PC-3 (cell line): Measurements from ENCODE around the gene TFB2M. TPM values are rescaled to one million over a fixed set of nuclear protein-coding genes. Genes with fewer than 3 reads are reported as not detected.

Source experiments
- ATAC-seq: fragments of 200-7000 bp; cut with Tn5 transposase; 2 replicates; pipeline ENCODE4 v1.9.1; 2020; ENCODE audit warnings: mild to moderate bottlenecking, moderate library complexity
- BruUV-seq: library from RNA; stranded (reverse); fragments of 400-500 nt; replicated peaks from 2 replicates; lab custom pipeline; 2021; lab: Mats Ljungman, UMichigan
- CTCF ChIA-PET: fragments of 300-600 bp; sonication (Branson Sonifier 250); formaldehyde crosslinking; loops from one replicate; lab custom pipeline; 2022; ENCODE audit warnings: antibody characterized with exemption; lab: Charles Lee
- POLR2A ChIA-PET: fragments of 300-600 bp; sonication (Branson Sonifier 250); formaldehyde crosslinking; loops from one replicate; lab custom pipeline; 2022; ENCODE audit warnings: antibody characterized with exemption; ENCODE audit not compliant: unreplicated experiment; lab: Charles Lee
- DNase-seq: peaks from one replicate; pipeline ENCODE4 v3.0.0-alpha.2; 2015
- H2AFZ ChIP-seq: fragments of 300-600 bp; sonication (generic); 2 replicates; pipeline ENCODE4 v1.6.0; 2016; ENCODE audit warnings: antibody characterized with exemption, low read length
- H3F3A ChIP-seq: fragments of 300-600 bp; sonication (generic); one replicate; pipeline ENCODE4 v1.6.0; 2017; ENCODE audit warnings: antibody characterized with exemption, low read length, control low read depth, mild to moderate bottlenecking; ENCODE audit not compliant: unreplicated experiment
- H3K27ac ChIP-seq: fragments of 300-600 bp; sonication (generic); 2 replicates; pipeline ENCODE4 v1.5.1; 2016; ENCODE audit warnings: mild to moderate bottlenecking, low read length
- H3K27me3 ChIP-seq: fragments of 300-600 bp; sonication (generic); 2 replicates; pipeline ENCODE4 v1.6.1; 2016; ENCODE audit warnings: low read length, mixed read lengths
- H3K36me3 ChIP-seq: fragments of 300-600 bp; sonication (generic); 2 replicates; pipeline ENCODE4 v1.6.1; 2016; ENCODE audit warnings: low read depth, mixed run types, low read length, mixed read lengths
- H3K4me1 ChIP-seq: fragments of 300-600 bp; sonication (generic); 2 replicates; pipeline ENCODE4 v1.5.1; 2016; ENCODE audit warnings: low read length; ENCODE audit not compliant: insufficient read depth
- H3K4me2 ChIP-seq: fragments of 300-600 bp; sonication (generic); 2 replicates; pipeline ENCODE4 v1.6.0; 2016; ENCODE audit warnings: low read length
- H3K4me3 ChIP-seq: fragments of 300-600 bp; sonication (generic); 2 replicates; pipeline ENCODE4 v1.5.1; 2016; ENCODE audit warnings: mild to moderate bottlenecking, low read length, mixed read lengths
- H3K79me2 ChIP-seq: fragments of 300-600 bp; sonication (generic); 2 replicates; pipeline ENCODE4 v1.6.1; 2017; ENCODE audit warnings: low read length, mixed read lengths
- H3K9ac ChIP-seq: fragments of 300-600 bp; sonication (generic); 2 replicates; pipeline ENCODE4 v1.6.0; 2016; ENCODE audit warnings: mild to moderate bottlenecking, low read length
- H3K9me2 ChIP-seq: fragments of 300-600 bp; sonication (generic); replicated peaks from 2 replicates; pipeline ENCODE4 v1.6.1; 2016; ENCODE audit warnings: mixed run types, low read length, mixed read lengths
- H3K9me3 ChIP-seq: fragments of 300-600 bp; sonication (generic); 2 replicates; pipeline ENCODE4 v1.6.1; 2016; ENCODE audit warnings: low read length, mixed read lengths
- H4K20me1 ChIP-seq: fragments of 300-600 bp; sonication (generic); 2 replicates; pipeline ENCODE4 v1.6.1; 2016; ENCODE audit warnings: low read length, mixed read lengths
- CTCF ChIP-seq: fragments of 300-600 bp; sonication (generic); conservative IDR thresholded peaks from 2 replicates; pipeline ENCODE4 v1.5.1; 2017; ENCODE audit warnings: antibody characterized with exemption, low read depth, mild to moderate bottlenecking, low read length
- EZH2 ChIP-seq: fragments of 300-600 bp; sonication (generic); IDR thresholded peaks from one replicate; pipeline ENCODE4 v1.6.1; 2017; ENCODE audit warnings: antibody characterized with exemption, mild to moderate bottlenecking, low read length; ENCODE audit not compliant: unreplicated experiment
- EZH2phosphoT487 ChIP-seq: fragments of 300-600 bp; sonication (generic); IDR thresholded peaks from 2 replicates; pipeline ENCODE4 v1.6.1; 2018; ENCODE audit warnings: mild to moderate bottlenecking, antibody characterized with exemption, low read length, borderline replicate concordance
- intact Hi-C: fragments of 100-400 bp; cut with micrococcal nuclease; formaldehyde crosslinking; loops from 2 replicates; pipeline ENCODE4 v1.9.0; 2023
- total RNA-seq: library from RNA; depleted of rRNA; stranded (reverse); fragments of >200 nt; gene quantifications from 2 replicates; pipeline ENCODE4 v1.2.3, GENCODE V29; 2014

TFB2M gene
- total RNA-seq, 1 experiment from 2014 or later: 47.0 TPM

DNA sequence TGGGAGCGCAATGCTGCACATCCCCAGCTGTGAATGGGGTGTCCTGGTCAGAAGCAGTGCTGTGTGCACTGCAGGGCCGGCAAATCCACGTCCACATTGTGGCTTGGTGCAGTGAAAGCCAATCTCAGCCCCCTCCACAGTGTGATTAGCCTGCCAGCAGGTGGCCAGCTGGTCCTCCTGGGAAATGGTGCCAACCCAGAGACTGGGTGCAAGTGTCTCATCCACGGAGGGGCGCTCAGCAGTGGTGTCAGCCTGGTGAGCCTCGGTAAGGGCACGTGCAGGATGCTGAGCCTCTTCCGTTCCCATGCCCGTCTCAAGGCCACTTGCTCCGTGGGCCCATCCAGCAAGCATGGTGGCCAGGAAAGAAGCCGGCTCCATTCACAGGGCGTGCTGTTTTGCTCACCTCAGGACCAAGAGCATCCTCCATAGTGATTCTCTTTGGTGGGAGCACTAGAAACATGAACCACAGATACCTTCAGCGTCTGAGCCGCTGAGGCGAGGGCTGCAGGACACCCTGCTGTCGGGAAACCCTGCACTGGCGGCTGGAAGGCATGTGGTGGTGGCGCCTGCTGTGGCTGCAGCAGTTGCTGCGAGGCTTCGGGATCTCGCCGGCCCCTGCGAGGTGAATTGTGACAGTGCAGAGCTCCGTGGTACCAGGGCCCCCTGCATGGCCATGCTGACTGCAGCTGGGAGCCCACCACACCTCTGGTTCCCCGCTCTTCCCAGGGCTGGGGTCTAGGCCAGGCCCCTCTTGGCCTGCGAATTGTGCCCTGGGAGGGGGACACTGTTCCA lies 57.0 kb downstream of the TFB2M start:
- Histone ChIP-seq H3K79me2 (peaks cover 30% of the 10 kb centered on the region), H3K4me3 (no peak overlapping the region), H3K4me1 (peaks cover 22% of the 10 kb centered on the region), H3K9me3 (no peaks in the 10 kb centered on the region), H4K20me1 (no peaks in the 10 kb centered on the region), H3K36me3 (no peaks in the 10 kb centered on the region), H3K27me3 (no peaks in the 10 kb centered on the region), H3K27ac (no peak overlapping the region), H3K4me2 (no peak overlapping the region), H3F3A (no peaks in the 10 kb centered on the region), H3K9ac (no peak overlapping the region), H3K9me2 (no peaks in the 10 kb centered on the region), H2AFZ (no peak overlapping the region)
- ChIA-PET CTCF (no interaction called here), POLR2A (no interaction called here)
- DNase-seq (no peak), ATAC-seq (no peak)
- BruUV-seq: no TSS peak
- intact Hi-C loops: no loop called here
- TF ChIP-seq EZH2phosphoT487 (no peak), CTCF (no peak), EZH2 (no peak)

DNA sequence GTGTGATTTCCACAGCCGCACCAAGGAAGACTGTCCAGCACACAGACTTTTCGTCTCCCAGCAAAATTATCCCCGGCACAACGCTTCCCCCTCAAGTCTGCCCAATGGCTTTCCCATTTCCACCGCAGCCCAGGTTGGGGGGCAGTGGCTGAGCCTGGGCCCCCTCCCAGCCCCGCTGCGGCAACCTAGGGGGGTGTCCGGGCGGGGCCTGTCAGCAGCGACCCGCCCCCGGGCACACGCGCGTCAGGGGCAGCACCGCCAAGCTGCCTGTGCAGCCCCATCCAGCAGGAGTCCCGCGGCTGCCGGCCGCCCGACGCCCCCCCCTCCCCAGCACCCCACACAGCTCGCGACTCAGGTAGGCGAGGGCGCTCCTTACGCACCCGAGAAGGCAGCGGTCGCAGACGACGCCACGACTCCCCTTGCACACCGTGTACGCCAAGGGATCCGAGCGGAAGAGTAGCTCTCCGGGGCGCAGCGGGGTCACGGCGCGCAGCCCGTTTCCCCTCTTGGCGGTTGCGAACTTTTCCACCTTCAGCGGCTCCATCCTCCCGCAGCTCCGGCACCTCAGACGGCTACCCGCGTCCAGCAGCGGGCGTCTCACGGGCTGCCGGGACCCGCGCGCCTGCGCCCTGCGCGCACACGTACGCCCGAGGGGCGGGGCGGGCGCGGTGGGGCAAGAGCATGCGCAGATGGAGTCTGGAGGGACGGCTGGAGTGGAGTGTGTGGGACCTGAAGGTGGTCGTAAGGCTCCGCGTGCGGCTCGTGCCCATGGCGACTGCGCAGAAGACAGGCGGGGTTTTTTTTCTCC lies 59.2 kb downstream of the TFB2M start, which contains the start of gene SMYD3:
TSS of gene SMYD3 (minus strand) at position 606 of the 808 bp plus-strand sequence.
- DNase-seq (peak; percentile 88), ATAC-seq (peak; percentile 60)
- Histone ChIP-seq H3K79me2 (peaks cover 42% of the 10 kb centered on the region), H3K36me3 (no peaks in the 10 kb centered on the region), H4K20me1 (no peaks in the 10 kb centered on the region), H2AFZ (peak within 1 kb of the TSS; percentile 92), H3K9me2 (no peaks in the 10 kb centered on the region), H3K4me1 (peaks cover 42% of the 10 kb centered on the region), H3K27me3 (no peaks in the 10 kb centered on the region), H3K4me2 (peak within 1 kb of the TSS; percentile 91), H3K9ac (peak within 1 kb of the TSS; percentile 69), H3K27ac (no peak within 1 kb of the TSS), H3F3A (peaks cover 10% of the 10 kb centered on the region), H3K9me3 (no peaks in the 10 kb centered on the region), H3K4me3 (peak within 1 kb of the TSS; percentile 85)
- intact Hi-C loops: no loop called here
- CTCF ChIA-PET: interaction anchor here (0.6 to 0.7 kb wide), 3 partner anchors 102 to 225 kb away, joined by 5 to 14 read pairs (median 5); no protein-coding TSS in a partner anchor
- no peak for TF ChIP-seq EZH2phosphoT487
- peak; percentile 33; the same call in 1 of the 2 replicates for TF ChIP-seq CTCF
- POLR2A ChIA-PET: no interaction called here
- BruUV-seq: no TSS peak
